Inferior parietal cortex (tissue), 1 donor: ENCODE data around the gene SLC38A10.
A peak's percentile ranks its signal among the peaks of the same experiment; 100 is the strongest.

Experiments
- DNase-seq: peaks from one replicate; pipeline ENCODE4 v3.0.0-alpha.2; 2016; ENCODE audit errors: extremely low spot score

The SLC38A10 gene

GRCh38 chr17:81277946-81278693 lies 17.0 kb downstream of the SLC38A10 start:
- DNase-seq: no peak

- DNase-seq: peak; percentile 47
These were observed 17.7 kb downstream of the SLC38A10 start for GRCh38 chr17:81277421-81277820.

- DNase-seq: no peak
These were observed 18.3 kb downstream of the SLC38A10 start for GRCh38 chr17:81276781-81277180.

GRCh38 chr17:81274471-81274855 lies 20.6 kb downstream of the SLC38A10 start:
- no peak for DNase-seq

- no peak for DNase-seq
These were observed 21.2 kb downstream of the SLC38A10 start for GRCh38 chr17:81273698-81274470.

GRCh38 chr17:81272616-81273015 lies 22.5 kb downstream of the SLC38A10 start:
- DNase-seq: no peak

GRCh38 chr17:81271226-81271625 lies 23.9 kb downstream of the SLC38A10 start:
- no peak for DNase-seq

- DNase-seq: no peak
These were observed 24.8 kb downstream of the SLC38A10 start for GRCh38 chr17:81270279-81270678.

- no peak for DNase-seq
These were observed 27.6 kb downstream of the SLC38A10 start for GRCh38 chr17:81267390-81268067.

- DNase-seq: no peak
These were observed 29.5 kb downstream of the SLC38A10 start for GRCh38 chr17:81265576-81265975.

- no peak for DNase-seq
These were observed 30.5 kb downstream of the SLC38A10 start for GRCh38 chr17:81264640-81265039.

- no peak for DNase-seq
These were observed 31.5 kb downstream of the SLC38A10 start for GRCh38 chr17:81263371-81264181.

- no peak for DNase-seq
These were observed 33.3 kb downstream of the SLC38A10 start for GRCh38 chr17:81261582-81262336.

- DNase-seq: no peak
These were observed 34.0 kb downstream of the SLC38A10 start for GRCh38 chr17:81261096-81261495.

- DNase-seq: no peak
These were observed 34.5 kb downstream of the SLC38A10 start for GRCh38 chr17:81260641-81261040.

GRCh38 chr17:81260171-81260570 lies 34.9 kb downstream of the SLC38A10 start:
- DNase-seq: no peak

- DNase-seq: no peak
These were observed 36.0 kb downstream of the SLC38A10 start for GRCh38 chr17:81259058-81259605.

GRCh38 chr17:81258292-81258691 lies 36.8 kb downstream of the SLC38A10 start:
- no peak for DNase-seq

- no peak for DNase-seq
These were observed 37.6 kb downstream of the SLC38A10 start for GRCh38 chr17:81257533-81257932.

- DNase-seq: no peak
These were observed 38.5 kb downstream of the SLC38A10 start for GRCh38 chr17:81256616-81257015.
